PFSK-1 (cell line): Measurements from ENCODE around the gene SPDEF.

Source experiments
- FOXP2 ChIP-seq: optimal IDR thresholded peaks from 2 replicates; pipeline ENCODE3; 2011; ENCODE audit warnings: borderline replicate concordance, control low read depth, inconsistent platforms; ENCODE audit not compliant: insufficient read depth; ENCODE audit errors: extremely low read length, extremely low read depth
- POLR2AphosphoS5 ChIP-seq: IDR thresholded peaks from 2 replicates; pipeline ENCODE4 v1.6.1; 2012; ENCODE audit warnings: low read depth, mild to moderate bottlenecking, control low read depth, low read length, moderate library complexity
- REST ChIP-seq, 2 experiments: IDR thresholded peaks; 2 replicates each; pipeline versions ENCODE4 v1.6.1 to v1.8.0; 2011 to 2012; ENCODE audit warnings: low read depth in 2 of 2, low read length in 2 of 2, control low read depth in 1 of 2, inconsistent platforms in 1 of 2, mild to moderate bottlenecking in 1 of 2, moderate library complexity in 1 of 2; ENCODE audit not compliant: insufficient read depth in 1 of 2
- SIN3A ChIP-seq: IDR thresholded peaks from 2 replicates; pipeline ENCODE4 v1.6.1; 2012; ENCODE audit warnings: mild to moderate bottlenecking, low read length, moderate library complexity, borderline replicate concordance; ENCODE audit not compliant: insufficient read depth
- TAF1 ChIP-seq: IDR thresholded peaks from 2 replicates; pipeline ENCODE4 v1.6.1; 2012; ENCODE audit warnings: low read length, control low read depth, borderline replicate concordance; ENCODE audit not compliant: insufficient read depth

Gene SPDEF

GRCh38 chr6:34526992-34527728, 29.0 kb downstream of the SPDEF start:
- TF ChIP-seq POLR2AphosphoS5 (no peak), FOXP2 (peak; percentile 97)

GRCh38 chr6:34526241-34526972, 29.7 kb downstream of the SPDEF start:
- no peak for TF ChIP-seq FOXP2
- TF ChIP-seq TAF1 = no peak
- no peak for TF ChIP-seq POLR2AphosphoS5
- no peak for TF ChIP-seq SIN3A
- TF ChIP-seq REST (IDR thresholded peaks at IDR 0.05; ENCODE audit: insufficient read depth in 1 of 2, low read depth in 2 of 2, low read length in 2 of 2) = no peak

GRCh38 chr6:34525431-34526175, 30.5 kb downstream of the SPDEF start:
- TF ChIP-seq REST (IDR thresholded peaks at IDR 0.05; ENCODE audit: insufficient read depth in 1 of 2, low read depth in 2 of 2, low read length in 2 of 2) = no peak
- TF ChIP-seq TAF1 = no peak
- TF ChIP-seq POLR2AphosphoS5 = no peak
- no peak for TF ChIP-seq SIN3A
- no peak for TF ChIP-seq FOXP2

- no peak for TF ChIP-seq TAF1
- TF ChIP-seq POLR2AphosphoS5 = no peak
- TF ChIP-seq REST (IDR thresholded peaks at IDR 0.05; ENCODE audit: insufficient read depth in 1 of 2, low read depth in 2 of 2, low read length in 2 of 2) = no peak
- TF ChIP-seq FOXP2 = no peak
- TF ChIP-seq SIN3A = no peak
These were observed 31.2 kb downstream of the SPDEF start for GRCh38 chr6:34524971-34525370.

GRCh38 chr6:34524499-34524898, 31.6 kb downstream of the SPDEF start:
- TF ChIP-seq FOXP2 = no peak
- no peak for TF ChIP-seq REST (IDR thresholded peaks at IDR 0.05; ENCODE audit: insufficient read depth in 1 of 2, low read depth in 2 of 2, low read length in 2 of 2)
- TF ChIP-seq SIN3A = no peak
- no peak for TF ChIP-seq TAF1
- TF ChIP-seq POLR2AphosphoS5 = no peak
